ENCODE measurements around the gene COL17A1. TPM values are rescaled to one million over a fixed set of nuclear protein-coding genes. Genes with fewer than 3 reads are reported as not detected.

Gene COL17A1
- total and polyA plus RNA-seq, 9 of the 15 experiments (the other 6 are each of a cell fraction or from before 2014, with no cell fraction given), result not detected

DNA sequence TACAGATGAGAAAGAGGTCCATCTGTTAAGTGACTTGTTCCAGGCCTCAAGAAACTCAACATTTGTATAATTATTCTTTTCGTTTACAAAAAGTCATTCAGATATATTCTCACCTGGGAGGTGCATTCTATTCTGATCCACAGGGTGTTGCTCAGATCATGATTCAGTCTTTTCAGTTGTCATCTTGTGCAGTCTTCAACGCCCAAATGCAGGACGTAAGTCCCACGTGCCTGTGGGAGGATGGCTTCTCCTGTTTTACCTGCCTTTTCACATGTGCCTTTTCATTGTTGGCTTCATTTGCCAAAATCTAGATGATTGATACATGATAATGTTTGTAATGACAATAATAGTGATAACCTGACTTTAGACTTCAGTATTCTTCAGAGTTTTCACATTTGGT is 72.2 kb downstream of the COL17A1 start:
- FAIRE-seq, result no peak

More for the DNA sequence above, 72.2 kb downstream of the COL17A1 start:
- no peaks in the 10 kb centered on the region; the same call in 2 of the 3 replicates for H3K79me2 ChIP-seq (ENCODE audit: control insufficient read depth, insufficient read depth, low read length)
- no peaks in the 10 kb centered on the region for H3K9me1 ChIP-seq (ENCODE audit: control insufficient read depth, insufficient read depth, low read length)
- H3K27ac ChIP-seq (ENCODE audit: extremely low read depth, low read depth, low read length), result no peak overlapping the region
- WGBS (ENCODE audit: insufficient coverage, low coverage, missing lambda C conversion rate), result 95% methylated on average over 3 of the region's 4 CpGs
- ChIA-PET POLR2A (no interaction called here), CTCF (ENCODE audit: low intra/inter-chr PET ratio) (no interaction called here)
- H3K36me3 ChIP-seq (ENCODE audit: control insufficient read depth, insufficient read depth, low read length), result peaks cover 41% of the 10 kb centered on the region; the same call in 2 of the 3 replicates
- H3K9me3 ChIP-seq (replicated peaks; ENCODE audit: control insufficient read depth, insufficient read depth, low read depth, low read length), result no peaks in the 10 kb centered on the region
- no peak overlapping the region for H3K4me3 ChIP-seq
- H3K4me1 ChIP-seq (replicated peaks in 1 of 2; ENCODE audit: control insufficient read depth in 2 of 2, insufficient read depth in 2 of 2, low read length in 2 of 2), result no peaks in the 10 kb centered on the region
- H3K27me3 ChIP-seq (ENCODE audit: control insufficient read depth in 2 of 2, insufficient read depth in 2 of 2, low read length in 2 of 2), result no peaks in the 10 kb centered on the region
- no peak overlapping the region for H3K4me2 ChIP-seq (ENCODE audit: insufficient read depth, low read length)
- DNase-seq (ENCODE audit: extremely low read depth in 1 of 4, low spot score in 3 of 4) (no peak), ATAC-seq (no peak)
- no peak overlapping the region for H2AFZ ChIP-seq (ENCODE audit: low read depth, low read length)
- in situ Hi-C loops (cut with MboI), result no loop called here
- no peak for TF ChIP-seq NFE2 (IDR thresholded peaks at IDR 0.05; ENCODE audit: low read depth)
- TF ChIP-seq, protein P1, sequence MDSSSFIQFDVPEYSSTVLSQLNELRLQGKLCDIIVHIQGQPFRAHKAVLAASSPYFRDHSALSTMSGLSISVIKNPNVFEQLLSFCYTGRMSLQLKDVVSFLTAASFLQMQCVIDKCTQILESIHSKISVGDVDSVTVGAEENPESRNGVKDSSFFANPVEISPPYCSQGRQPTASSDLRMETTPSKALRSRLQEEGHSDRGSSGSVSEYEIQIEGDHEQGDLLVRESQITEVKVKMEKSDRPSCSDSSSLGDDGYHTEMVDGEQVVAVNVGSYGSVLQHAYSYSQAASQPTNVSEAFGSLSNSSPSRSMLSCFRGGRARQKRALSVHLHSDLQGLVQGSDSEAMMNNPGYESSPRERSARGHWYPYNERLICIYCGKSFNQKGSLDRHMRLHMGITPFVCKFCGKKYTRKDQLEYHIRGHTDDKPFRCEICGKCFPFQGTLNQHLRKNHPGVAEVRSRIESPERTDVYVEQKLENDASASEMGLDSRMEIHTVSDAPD (CRISPR knock-in tag; IDR thresholded peaks at IDR 0.05), result no peak
- TF ChIP-seq TEAD4 (IDR thresholded peaks at IDR 0.05; ENCODE audit: low read length), result no peak
- no peak for TF ChIP-seq TEAD4 (CRISPR knock-in tag; IDR thresholded peaks at IDR 0.05; ENCODE audit: borderline replicate concordance)
- TF ChIP-seq STAT5A (IDR thresholded peaks at IDR 0.05; ENCODE audit: borderline replicate concordance, low read length), result no peak
- no peak for TF ChIP-seq SP2 (IDR thresholded peaks at IDR 0.05; ENCODE audit: extremely low read depth, low read depth, low read length, poor library complexity, severe bottlenecking)
- no peak for TF ChIP-seq RFX5 (IDR thresholded peaks at IDR 0.05; ENCODE audit: low read depth, low read length)
- no peak for TF ChIP-seq MIER1 (IDR thresholded peaks at IDR 0.05; ENCODE audit: low read depth)
- TF ChIP-seq ZFP36 (IDR thresholded peaks at IDR 0.05; ENCODE audit: low read depth, low read length, partially characterized antibody), result no peak
- TF ChIP-seq CC2D1A (IDR thresholded peaks at IDR 0.05), result no peak
- TF ChIP-seq ARHGAP35 (IDR thresholded peaks at IDR 0.05; ENCODE audit: partially characterized antibody), result no peak
- no peak for TF ChIP-seq ARID2 (IDR thresholded peaks at IDR 0.05)
- TF ChIP-seq, protein P2, sequence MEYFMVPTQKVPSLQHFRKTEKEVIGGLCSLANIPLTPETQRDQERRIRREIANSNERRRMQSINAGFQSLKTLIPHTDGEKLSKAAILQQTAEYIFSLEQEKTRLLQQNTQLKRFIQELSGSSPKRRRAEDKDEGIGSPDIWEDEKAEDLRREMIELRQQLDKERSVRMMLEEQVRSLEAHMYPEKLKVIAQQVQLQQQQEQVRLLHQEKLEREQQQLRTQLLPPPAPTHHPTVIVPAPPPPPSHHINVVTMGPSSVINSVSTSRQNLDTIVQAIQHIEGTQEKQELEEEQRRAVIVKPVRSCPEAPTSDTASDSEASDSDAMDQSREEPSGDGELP (CRISPR knock-in tag; IDR thresholded peaks at IDR 0.05; ENCODE audit: borderline replicate concordance), result no peak
- H3K9ac ChIP-seq (ENCODE audit: insufficient read depth in 1 of 2, low read depth in 2 of 2, low read length in 2 of 2), result no peak overlapping the region
- H4K20me1 ChIP-seq (replicated peaks; ENCODE audit: control insufficient read depth, insufficient read depth, low read length), result no peaks in the 10 kb centered on the region
- no TSS peak for BruUV-seq (replicated peaks)
- intact Hi-C loops (cut with micrococcal nuclease), result no loop called here
